ENCODE results near the gene CDK8.

The CDK8 gene

GRCh38 chr13:26326562-26326961, 72.6 kb downstream of the CDK8 start:
- no peaks in the 10 kb centered on the region for H3K4me1 ChIP-seq (ENCODE audit: insufficient read depth, low read length, severe bottlenecking)
- no peaks in the 10 kb centered on the region for H3K27me3 ChIP-seq (ENCODE audit: insufficient read depth, low read length)
- no peaks in the 10 kb centered on the region for H4K20me1 ChIP-seq (ENCODE audit: insufficient read depth, low read length)
- H3K9me2 ChIP-seq (ENCODE audit: low read depth, low read length) = no peaks in the 10 kb centered on the region
- no peak overlapping the region for H3K4me3 ChIP-seq (ENCODE audit: low read depth, low read length, poor library complexity, severe bottlenecking)
- no peak overlapping the region for H2AFZ ChIP-seq (ENCODE audit: low read length)
- no peaks in the 10 kb centered on the region for H3K36me3 ChIP-seq (ENCODE audit: insufficient read depth, low read length)
- no peaks in the 10 kb centered on the region for H3K9me3 ChIP-seq (ENCODE audit: low read length)
- no peak overlapping the region for H3K9ac ChIP-seq (ENCODE audit: low read length)
- TF ChIP-seq EZH2 (IDR thresholded peaks at IDR 0.05; ENCODE audit: borderline replicate concordance, low read length) (no peak), CTCF (IDR thresholded peaks at IDR 0.05; ENCODE audit: low read length) (no peak)
- no peaks in the 10 kb centered on the region for H3F3A ChIP-seq (ENCODE audit: insufficient read depth, low read length)
- H3K79me2 ChIP-seq (ENCODE audit: insufficient read depth, low read length) = no peaks in the 10 kb centered on the region
- H3K27ac ChIP-seq (ENCODE audit: low read depth, low read length, poor library complexity, severe bottlenecking) = no peak overlapping the region
- no peak overlapping the region for H3K4me2 ChIP-seq (ENCODE audit: low read length)

GRCh38 chr13:26327940-26328725, 74.2 kb downstream of the CDK8 start:
- H3K27me3 ChIP-seq (ENCODE audit: insufficient read depth, low read length) = no peaks in the 10 kb centered on the region
- no peaks in the 10 kb centered on the region for H3K79me2 ChIP-seq (ENCODE audit: insufficient read depth, low read length)
- no peaks in the 10 kb centered on the region for H3K4me1 ChIP-seq (ENCODE audit: insufficient read depth, low read length, severe bottlenecking)
- H3K4me2 ChIP-seq (ENCODE audit: low read length) = no peak overlapping the region
- no peaks in the 10 kb centered on the region for H4K20me1 ChIP-seq (ENCODE audit: insufficient read depth, low read length)
- H2AFZ ChIP-seq (ENCODE audit: low read length) = no peak overlapping the region
- H3K9ac ChIP-seq (ENCODE audit: low read length) = no peak overlapping the region
- no peak overlapping the region for H3K4me3 ChIP-seq (ENCODE audit: low read depth, low read length, poor library complexity, severe bottlenecking)
- H3F3A ChIP-seq (ENCODE audit: insufficient read depth, low read length) = no peaks in the 10 kb centered on the region
- no peaks in the 10 kb centered on the region for H3K9me3 ChIP-seq (ENCODE audit: low read length)
- no peak overlapping the region for H3K27ac ChIP-seq (ENCODE audit: low read depth, low read length, poor library complexity, severe bottlenecking)
- TF ChIP-seq EZH2 (IDR thresholded peaks at IDR 0.05; ENCODE audit: borderline replicate concordance, low read length) (no peak), CTCF (IDR thresholded peaks at IDR 0.05; ENCODE audit: low read length) (no peak)
- no peaks in the 10 kb centered on the region for H3K9me2 ChIP-seq (ENCODE audit: low read depth, low read length)
- no peaks in the 10 kb centered on the region; the same call in 1 of the 2 replicates for H3K36me3 ChIP-seq (ENCODE audit: insufficient read depth, low read length)

- no peak overlapping the region for H3K4me2 ChIP-seq (ENCODE audit: low read length)
- no peaks in the 10 kb centered on the region for H3F3A ChIP-seq (ENCODE audit: insufficient read depth, low read length)
- no peak overlapping the region for H2AFZ ChIP-seq (ENCODE audit: low read length)
- H3K27ac ChIP-seq (ENCODE audit: low read depth, low read length, poor library complexity, severe bottlenecking) = no peak overlapping the region
- H3K9me2 ChIP-seq (ENCODE audit: low read depth, low read length) = no peaks in the 10 kb centered on the region
- TF ChIP-seq CTCF (IDR thresholded peaks at IDR 0.05; ENCODE audit: low read length) = no peak
- no peak for TF ChIP-seq EZH2 (IDR thresholded peaks at IDR 0.05; ENCODE audit: borderline replicate concordance, low read length)
- no peaks in the 10 kb centered on the region for H4K20me1 ChIP-seq (ENCODE audit: insufficient read depth, low read length)
- no peaks in the 10 kb centered on the region for H3K79me2 ChIP-seq (ENCODE audit: insufficient read depth, low read length)
- H3K4me1 ChIP-seq (ENCODE audit: insufficient read depth, low read length, severe bottlenecking) = no peaks in the 10 kb centered on the region
- H3K27me3 ChIP-seq (ENCODE audit: insufficient read depth, low read length) = no peaks in the 10 kb centered on the region
- H3K4me3 ChIP-seq (ENCODE audit: low read depth, low read length, poor library complexity, severe bottlenecking) = no peak overlapping the region
- no peaks in the 10 kb centered on the region; the same call in 1 of the 2 replicates for H3K36me3 ChIP-seq (ENCODE audit: insufficient read depth, low read length)
- H3K9ac ChIP-seq (ENCODE audit: low read length) = no peak overlapping the region
- no peaks in the 10 kb centered on the region for H3K9me3 ChIP-seq (ENCODE audit: low read length)
These were observed 81.2 kb downstream of the CDK8 start for GRCh38 chr13:26335158-26335557.
